Esophagus muscularis mucosa (tissue), 4 donors: Measurements from ENCODE around the gene KDM1A. TPM values are rescaled to one million over a fixed set of nuclear protein-coding genes. Genes with fewer than 3 reads are reported as not detected.

Experiments used
- DNase-seq: peaks from one replicate; pipeline ENCODE4 v3.0.0-alpha.2; 2017; ENCODE audit errors: extremely low spot score
- H3K27ac ChIP-seq, 4 donors: fragments of 200-600 bp; sonication (generic); replicated peaks in 1 of 4; 1 replicate in 3 of 4; 2 replicates in 1 of 4; pipeline ENCODE4 v1.5.1; 2016 to 2019; ENCODE audit warnings: mild to moderate bottlenecking in 1 of 4
- H3K27me3 ChIP-seq, 4 donors: fragments of 200-600 bp; sonication (generic); one replicate each; pipeline versions ENCODE4 v1.5.1 to v1.6.0; 2016 to 2019
- H3K36me3 ChIP-seq, 4 donors: fragments of 200-600 bp; sonication (generic); one replicate each; pipeline ENCODE4 v1.5.1; 2016 to 2019
- H3K4me1 ChIP-seq, 4 donors: fragments of 200-600 bp; sonication (generic); one replicate each; pipeline ENCODE4 v1.5.1; 2016 to 2019
- H3K4me3 ChIP-seq, 4 donors: fragments of 200-600 bp; sonication (generic); 1 replicate in 2 of 4; 2 replicates in 2 of 4; pipeline ENCODE4 v1.5.1; 2016 to 2019; ENCODE audit warnings: mild to moderate bottlenecking in 4 of 4, moderate library complexity in 1 of 4
- H3K9me3 ChIP-seq, 4 donors: fragments of 200-600 bp; sonication (generic); 1 replicate in 3 of 4; 2 replicates in 1 of 4; pipeline ENCODE4 v1.5.1; 2016 to 2019
- CTCF ChIP-seq, 3 experiments: fragments of 200-600 bp in 2 of 3; fragments of 450-650 bp in 1 of 3; sonication (generic) in 2 of 3; IDR thresholded peaks; one replicate each; pipeline ENCODE4 v1.5.1; 2017 to 2019; ENCODE audit warnings: antibody characterized with exemption in 3 of 3, mild to moderate bottlenecking in 2 of 3, moderate library complexity in 1 of 3
- EP300 ChIP-seq: sonication (generic); formaldehyde crosslinking; IDR thresholded peaks from one replicate; pipeline ENCODE4 v1.6.1; 2017; ENCODE audit warnings: antibody characterized with exemption
- POLR2A ChIP-seq: fragments of 450-650 bp; IDR thresholded peaks from one replicate; pipeline ENCODE4 v1.6.1; 2017; ENCODE audit warnings: antibody characterized with exemption, moderate library complexity, mild to moderate bottlenecking, low read depth
- POLR2AphosphoS5 ChIP-seq, 2 donors: sonication (generic); formaldehyde crosslinking; IDR thresholded peaks; one replicate each; pipeline ENCODE4 v1.6.1; 2017; ENCODE audit warnings: antibody characterized with exemption in 2 of 2
- WGBS: methylation state at CpG from one replicate; pipeline ENCODE4 v1.1.5; 2018; 5-methylcytosine and 5-hydroxymethylcytosine counted together
- intact Hi-C: fragments of 100-400 bp; cut with DNase I; formaldehyde crosslinking; loops from one replicate; pipeline ENCODE4 v1.15.1; 2023
- total RNA-seq, 4 donors: library from RNA; depleted of rRNA; stranded (reverse); fragments of >200 nt; gene quantifications; one replicate each; pipeline versions ENCODE4 v1.1.0 to v1.2.1, GENCODE V29; 2016

KDM1A gene
- total RNA-seq, 4 donors from 2014 or later: 39.0 to 70.2 (median 51.1) TPM

DNA sequence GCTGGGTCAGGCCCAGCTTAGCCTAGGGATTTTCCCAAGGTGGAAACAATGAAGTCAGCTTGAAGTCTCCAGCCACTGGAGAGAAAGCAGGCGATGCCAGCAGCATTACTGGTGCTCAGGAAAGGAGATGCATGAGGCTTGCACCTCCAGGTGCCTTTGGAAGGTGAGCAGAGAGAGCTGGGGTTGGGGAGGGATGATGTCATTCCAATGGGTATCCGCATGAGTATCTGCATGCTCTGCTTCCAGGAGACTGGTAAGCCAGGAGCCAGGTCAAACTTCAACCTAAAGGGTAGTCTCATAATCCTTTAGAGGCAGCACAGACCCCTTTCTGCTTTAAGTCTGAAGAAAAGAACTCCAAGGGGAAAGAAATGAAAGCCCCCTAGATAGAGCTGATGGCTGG is 68.8 kb downstream of the KDM1A start:
- H3K36me3 ChIP-seq: peaks cover 34 to 94% (median 90%) of the 10 kb centered on the region in 4 donors
- H3K4me3 ChIP-seq: no peak overlapping the region
- intact Hi-C loops: no loop called here
- no peaks in the 10 kb centered on the region for H3K9me3 ChIP-seq
- H3K27ac ChIP-seq: no peak overlapping the region
- TF ChIP-seq EP300 (no peak), CTCF (IDR thresholded peaks at IDR 0.05) (no peak), POLR2AphosphoS5 (IDR thresholded peaks at IDR 0.05) (no peak), POLR2A (no peak)
- H3K4me1 ChIP-seq: peaks cover 5 to 18% (median 14%) of the 10 kb centered on the region in 4 donors
- no peak for DNase-seq
- no peaks in the 10 kb centered on the region for H3K27me3 ChIP-seq
- 94% methylated on average over 2 of the region's 2 CpGs for WGBS

- Histone ChIP-seq H3K36me3 (peaks cover 34 to 92% (median 86%) of the 10 kb centered on the region in 4 donors), H3K4me3 (no peak overlapping the region), H3K27ac (no peak overlapping the region), H3K27me3 (no peaks in the 10 kb centered on the region), H3K4me1 (no peaks in the 10 kb centered on the region), H3K9me3 (no peaks in the 10 kb centered on the region)
- TF ChIP-seq POLR2AphosphoS5 (IDR thresholded peaks at IDR 0.05) (no peak), EP300 (no peak), POLR2A (no peak), CTCF (IDR thresholded peaks at IDR 0.05) (no peak)
- no peak for DNase-seq
- WGBS: 95% methylated on average over 1 of the region's 1 CpG
- intact Hi-C loops: no loop called here
Observed at GRCh38 chr1:23090056-23090455, 70.8 kb downstream of the KDM1A start.

- H3K4me3 ChIP-seq: no peak overlapping the region
- H3K4me1 ChIP-seq: no peaks in the 10 kb centered on the region
- intact Hi-C loops: no loop called here
- H3K27ac ChIP-seq: no peak overlapping the region
- DNase-seq: no peak
- TF ChIP-seq EP300: no peak
- no peak for TF ChIP-seq POLR2AphosphoS5 (IDR thresholded peaks at IDR 0.05)
- no peak for TF ChIP-seq POLR2A
- TF ChIP-seq CTCF (IDR thresholded peaks at IDR 0.05): no peak
- no peaks in the 10 kb centered on the region for H3K27me3 ChIP-seq
- 88% methylated on average over 7 of the region's 7 CpGs for WGBS
- H3K9me3 ChIP-seq: no peaks in the 10 kb centered on the region
- peaks cover 34 to 78% (median 72%) of the 10 kb centered on the region in 4 donors for H3K36me3 ChIP-seq
Observed at GRCh38 chr1:23091545-23091944, 72.3 kb downstream of the KDM1A start.

DNA sequence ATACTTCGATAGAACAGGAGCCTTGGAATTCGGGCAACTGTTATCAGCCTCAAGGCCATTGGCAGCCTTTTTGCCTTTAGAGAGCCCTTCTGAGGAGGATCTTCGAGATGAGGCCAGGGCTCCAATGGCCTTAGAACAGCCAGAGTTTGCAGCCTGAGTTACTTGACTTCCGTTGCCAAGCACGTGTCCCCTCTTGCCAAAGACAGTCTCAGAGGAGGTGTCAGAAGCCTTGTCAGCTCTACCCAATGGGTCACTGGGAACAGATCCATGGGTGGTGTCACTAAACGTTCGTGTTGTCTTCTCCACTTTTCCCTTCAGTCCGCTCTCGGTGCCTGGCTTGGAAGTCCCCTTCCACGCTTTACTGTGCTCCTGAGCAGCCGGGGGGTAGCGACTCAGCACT is 73.2 kb downstream of the KDM1A start:
- H3K4me1 ChIP-seq: peaks cover 0 to 3% (median 0%) of the 10 kb centered on the region in 4 donors
- no peaks in the 10 kb centered on the region for H3K9me3 ChIP-seq
- intact Hi-C loops: no loop called here
- H3K4me3 ChIP-seq: no peak overlapping the region
- WGBS: 85% methylated on average over 12 of the region's 12 CpGs
- H3K27me3 ChIP-seq: no peaks in the 10 kb centered on the region
- H3K27ac ChIP-seq: no peak overlapping the region
- no peak for DNase-seq
- peaks cover 31 to 69% (median 65%) of the 10 kb centered on the region in 4 donors for H3K36me3 ChIP-seq
- TF ChIP-seq EP300 (no peak), CTCF (IDR thresholded peaks at IDR 0.05) (no peak), POLR2AphosphoS5 (IDR thresholded peaks at IDR 0.05) (no peak), POLR2A (no peak)

GRCh38 chr1:23097316-23097715 is 78.0 kb downstream of the KDM1A start:
- DNase-seq: no peak
- no peak for TF ChIP-seq POLR2AphosphoS5 (IDR thresholded peaks at IDR 0.05)
- no peak for TF ChIP-seq POLR2A
- no peak for TF ChIP-seq CTCF (IDR thresholded peaks at IDR 0.05)
- TF ChIP-seq EP300: no peak
- Histone ChIP-seq H3K27ac (no peak overlapping the region), H3K4me3 (no peak overlapping the region), H3K4me1 (peaks cover 36 to 51% (median 44%) of the 10 kb centered on the region in 4 donors), H3K36me3 (peaks cover 12 to 24% (median 22%) of the 10 kb centered on the region in 4 donors), H3K27me3 (no peaks in the 10 kb centered on the region), H3K9me3 (no peaks in the 10 kb centered on the region)
- intact Hi-C loops: no loop called here
- 79% methylated on average over 6 of the region's 6 CpGs for WGBS
